ENCODE results near the gene PPP6R2. TPM values are rescaled to one million over a fixed set of nuclear protein-coding genes. Genes with fewer than 3 reads are reported as not detected.

The PPP6R2 gene
- polyA plus RNA-seq, 3 donors, result 9.1 to 74.5 (median 10.3) TPM

- no peaks in the 10 kb centered on the region for H3K9me3 Mint-ChIP-seq
- no peak for TF ChIP-seq CTCF (IDR thresholded peaks at IDR 0.05)
- H3K4me3 ChIP-seq (replicated peaks in 1 of 3; ENCODE audit: low read depth in 2 of 3, low read length in 3 of 3), result peak overlapping the region in 1 of 3 experiments; percentile 20
- H3K4me3 Mint-ChIP-seq, result peak overlapping the region; percentile 63 to 86
- no peaks in the 10 kb centered on the region for H3K79me2 ChIP-seq (ENCODE audit: insufficient read depth, low read length)
- DNase-seq, result peak in 2 of 3 donors; percentile 22 to 38
- peak overlapping the region; percentile 68 for H2AFZ ChIP-seq (ENCODE audit: insufficient read depth, low read depth, low read length, poor library complexity, severe bottlenecking)
- H3K36me3 Mint-ChIP-seq, result no peaks in the 10 kb centered on the region
- H3K4me2 ChIP-seq (replicated peaks; ENCODE audit: extremely low read depth, low read length, poor library complexity, severe bottlenecking), result peak overlapping the region; percentile 27
- no peaks in the 10 kb centered on the region for H3K27me3 ChIP-seq (ENCODE audit: control insufficient read depth in 2 of 2, insufficient read depth in 2 of 2, low read length in 2 of 2)
- H3K27ac Mint-ChIP-seq, result no peak overlapping the region
- intact Hi-C loops (cut with micrococcal nuclease), result loop anchor here in 1 of 2 donors (10.0 kb wide), 1 partner anchor 136 kb away; no protein-coding TSS in a partner anchor
- no peaks in the 10 kb centered on the region for H4K20me1 ChIP-seq (ENCODE audit: insufficient read depth, low read length)
- peaks cover 0 to 9% of the 10 kb centered on the region in 2 donors for H3K4me1 ChIP-seq (ENCODE audit: control insufficient read depth in 1 of 2, insufficient read depth in 2 of 2, low read length in 2 of 2)
- no peaks in the 10 kb centered on the region for H3K9me3 ChIP-seq (replicated peaks in 1 of 2; ENCODE audit: control insufficient read depth in 1 of 2, insufficient read depth in 1 of 2, low read length in 2 of 2)
- no peaks in the 10 kb centered on the region for H3K36me3 ChIP-seq (replicated peaks in 1 of 2; ENCODE audit: control insufficient read depth in 1 of 2, insufficient read depth in 2 of 2, low read length in 2 of 2)
- H3K27ac ChIP-seq (ENCODE audit: low read depth in 1 of 2, low read length in 2 of 2), result no peak overlapping the region
- 30% methylated on average over 21 of the region's 27 CpGs for WGBS (ENCODE audit: insufficient coverage)
- H3K9ac ChIP-seq (ENCODE audit: insufficient read depth, low read length, poor library complexity, severe bottlenecking), result peak overlapping the region; percentile 21
- peaks cover 5 to 10% (median 9%) of the 10 kb centered on the region in 3 donors for H3K27me3 Mint-ChIP-seq (ENCODE audit: low read depth in 3 of 3)
- H3K4me1 Mint-ChIP-seq, result peaks cover 8% of the 10 kb centered on the region
Observed at GRCh38 chr22:50490531-50491308, 147.6 kb downstream of the PPP6R2 start.

Other genes with a start within 250 kb of the PPP6R2 start
- 1 to 10 TPM in 1 of 3 donors, under 1 TPM in 1, not detected in 1; 0.05 to 6.0 TPM for gene PANX2, start 172.6 kb upstream of the PPP6R2 start, polyA plus RNA-seq
- 100 to 1,000 TPM in 1 of 3 donors, 10 to 100 TPM in 2; 34.5 to 240 (median 39.3) TPM for gene TRABD, start 157.4 kb upstream of the PPP6R2 start, polyA plus RNA-seq
- 10 to 100 TPM in 1 of 3 donors, 1 to 10 TPM in 2; 2.7 to 76.9 (median 8.7) TPM for gene SELENOO, start 142.3 kb upstream of the PPP6R2 start, polyA plus RNA-seq
- 10 to 100 TPM in 1 of 3 donors, 1 to 10 TPM in 2; 3.7 to 72.8 (median 4.3) TPM for gene TUBGCP6, start 98.3 kb upstream of the PPP6R2 start, polyA plus RNA-seq
- gene HDAC10, start 92.1 kb upstream of the PPP6R2 start, polyA plus RNA-seq, result 100 to 1,000 TPM in 1 of 3 donors, 10 to 100 TPM in 1, 1 to 10 TPM in 1; 9.2 to 148 (median 13.7) TPM
- gene MAPK12, start 81.6 kb upstream of the PPP6R2 start, polyA plus RNA-seq, result 1 to 10 TPM in 1 of 3 donors, under 1 TPM in 2; 0.06 to 3.2 (median 0.13) TPM
- under 1 TPM in 1 of 3 donors, not detected in 2; 0.81 TPM for gene MAPK11, start 72.9 kb upstream of the PPP6R2 start, polyA plus RNA-seq
- gene PLXNB2, start 35.7 kb upstream of the PPP6R2 start, polyA plus RNA-seq, result 100 to 1,000 TPM in 1 of 3 donors, 10 to 100 TPM in 2; 38.2 to 368 (median 70.5) TPM
- 10 to 100 TPM in 1 of 3 donors, 1 to 10 TPM in 2; 1.7 to 10.6 (median 2.1) TPM for gene DENND6B, start 16.3 kb upstream of the PPP6R2 start, polyA plus RNA-seq
- gene SBF1, start 131.7 kb downstream of the PPP6R2 start, polyA plus RNA-seq, result 10 to 100 TPM in 1 of 3 donors, 1 to 10 TPM in 2; 4.0 to 45.9 (median 6.2) TPM
- under 1 TPM in 1 of 3 donors, not detected in 2; 0.05 TPM for gene ADM2, start 138.2 kb downstream of the PPP6R2 start, polyA plus RNA-seq
- not detected for gene MIOX, start 143.5 kb downstream of the PPP6R2 start, polyA plus RNA-seq
- 100 to 1,000 TPM in 1 of 3 donors, 10 to 100 TPM in 2; 15.0 to 145 (median 16.6) TPM for gene LMF2, start 164.4 kb downstream of the PPP6R2 start, polyA plus RNA-seq
- gene NCAPH2, start 164.9 kb downstream of the PPP6R2 start, polyA plus RNA-seq, result 10 to 100 TPM; 12.5 to 23.6 (median 18.1) TPM
- 100 to 1,000 TPM in 1 of 3 donors, 10 to 100 TPM in 2; 39.5 to 101 (median 69.6) TPM for gene SCO2, start 182.3 kb downstream of the PPP6R2 start, polyA plus RNA-seq
- 100 to 1,000 TPM; 787 to 994 (median 955) TPM for gene TYMP, start 186.7 kb downstream of the PPP6R2 start, polyA plus RNA-seq
- gene KLHDC7B, start 202.6 kb downstream of the PPP6R2 start, polyA plus RNA-seq, result 1 to 10 TPM in 2 of 3 donors, under 1 TPM in 1; 0.88 to 4.3 (median 1.4) TPM
- gene SYCE3, start 219.6 kb downstream of the PPP6R2 start, polyA plus RNA-seq, result 1 to 10 TPM in 2 of 3 donors, not detected in 1; 1.9 to 3.1 TPM
- 10 to 100 TPM in 1 of 3 donors, under 1 TPM in 1, not detected in 1; 0.18 to 66.9 TPM for gene CPT1B, start 235.1 kb downstream of the PPP6R2 start, polyA plus RNA-seq
- 100 to 1,000 TPM in 1 of 3 donors, 10 to 100 TPM in 2; 29.1 to 286 (median 31.3) TPM for gene CHKB, start 239.5 kb downstream of the PPP6R2 start, polyA plus RNA-seq